CD14-positive monocyte (primary cell): ENCODE data around the gene AK9. TPM values are rescaled to one million over a fixed set of nuclear protein-coding genes. Genes with fewer than 3 reads are reported as not detected.

Source experiments
- DNase-seq, 3 donors: peaks; one replicate each; pipeline ENCODE4 v3.0.0-alpha.2; 2011 to 2022
- H2AFZ ChIP-seq: 2 replicates; pipeline ENCODE4 v1.6.0; 2012; ENCODE audit warnings: mild to moderate bottlenecking, low read depth, low read length, inconsistent platforms; ENCODE audit not compliant: insufficient read depth, poor library complexity, severe bottlenecking
- H3K27ac ChIP-seq, 2 donors: 1 replicate in 1 of 2; 2 replicates in 1 of 2; pipeline ENCODE4 v1.5.1; 2012 to 2013; ENCODE audit warnings: low read length in 2 of 2, control low read depth in 1 of 2, inconsistent platforms in 1 of 2, low read depth in 1 of 2, mild to moderate bottlenecking in 1 of 2
- H3K27me3 ChIP-seq, 2 donors: one replicate each; pipeline versions ENCODE4 v1.6.0 to v1.6.1; 2011 to 2013; ENCODE audit warnings: low read length in 2 of 2; ENCODE audit not compliant: control insufficient read depth in 2 of 2, insufficient read depth in 2 of 2
- H3K36me3 ChIP-seq, 2 donors: replicated peaks in 1 of 2; 1 replicate in 1 of 2; 2 replicates in 1 of 2; pipeline versions ENCODE4 v1.5.1 to v1.6.1; 2012 to 2013; ENCODE audit warnings: low read length in 2 of 2, control low read depth in 1 of 2, inconsistent platforms in 1 of 2, mild to moderate bottlenecking in 1 of 2; ENCODE audit not compliant: insufficient read depth in 2 of 2, control insufficient read depth in 1 of 2
- H3K4me1 ChIP-seq, 2 donors: 1 replicate in 1 of 2; 2 replicates in 1 of 2; pipeline versions ENCODE4 v1.5.1 to v1.6.1; 2012 to 2013; ENCODE audit warnings: low read length in 2 of 2, control low read depth in 1 of 2, inconsistent platforms in 1 of 2, mild to moderate bottlenecking in 1 of 2, moderate library complexity in 1 of 2; ENCODE audit not compliant: insufficient read depth in 2 of 2, control insufficient read depth in 1 of 2
- H3K4me2 ChIP-seq: replicated peaks from 2 replicates; pipeline ENCODE3; 2012; ENCODE audit warnings: low read length, moderate library complexity, mild to moderate bottlenecking; ENCODE audit not compliant: poor library complexity, severe bottlenecking; ENCODE audit errors: extremely low read depth
- H3K4me3 ChIP-seq, 3 experiments: fragments of 200-600 bp in 1 of 3; sonication (generic) in 1 of 3; replicated peaks in 1 of 3; 1 replicate in 2 of 3; 2 replicates in 1 of 3; pipeline ENCODE4 v1.5.1; 2011 to 2013; ENCODE audit warnings: low read length in 3 of 3, mild to moderate bottlenecking in 3 of 3, control low read depth in 2 of 3, low read depth in 2 of 3, inconsistent platforms in 1 of 3, moderate library complexity in 1 of 3
- H3K79me2 ChIP-seq: 2 replicates; pipeline ENCODE4 v1.6.0; 2012; ENCODE audit warnings: mild to moderate bottlenecking, control low read depth, inconsistent platforms, low read length, moderate library complexity; ENCODE audit not compliant: insufficient read depth
- H3K9ac ChIP-seq: 2 replicates; pipeline ENCODE4 v1.6.0; 2017; ENCODE audit warnings: low read length, mild to moderate bottlenecking; ENCODE audit not compliant: insufficient read depth, poor library complexity, severe bottlenecking
- H3K9me3 ChIP-seq, 2 donors: replicated peaks in 1 of 2; 1 replicate in 1 of 2; 2 replicates in 1 of 2; pipeline versions ENCODE4 v1.5.1 to v1.6.1; 2012 to 2013; ENCODE audit warnings: low read length in 2 of 2, control low read depth in 1 of 2; ENCODE audit not compliant: control insufficient read depth in 1 of 2, insufficient read depth in 1 of 2
- H4K20me1 ChIP-seq: 2 replicates; pipeline ENCODE4 v1.6.0; 2012; ENCODE audit warnings: mild to moderate bottlenecking, low read length, control low read depth, moderate library complexity; ENCODE audit not compliant: insufficient read depth
- H3K27ac Mint-ChIP-seq, 7 donors: one replicate each; pipeline ENCODE4 v1.8.0; 2020; ENCODE audit warnings: mild to moderate bottlenecking in 7 of 7, mixed read lengths in 7 of 7, moderate library complexity in 6 of 7, inconsistent platforms in 2 of 7
- H3K27me3 Mint-ChIP-seq, 3 donors: one replicate each; pipeline ENCODE4 v1.8.0; 2021 to 2022; ENCODE audit warnings: low read depth in 3 of 3, mild to moderate bottlenecking in 3 of 3, mixed read lengths in 3 of 3, moderate library complexity in 3 of 3, inconsistent platforms in 1 of 3
- H3K36me3 Mint-ChIP-seq, 2 donors: one replicate each; pipeline ENCODE4 v1.8.0; 2020; ENCODE audit warnings: mixed read lengths in 2 of 2, inconsistent platforms in 1 of 2, mild to moderate bottlenecking in 1 of 2
- H3K4me1 Mint-ChIP-seq: one replicate; pipeline ENCODE4 v1.8.0; 2020; ENCODE audit warnings: mild to moderate bottlenecking, mixed read lengths
- H3K4me3 Mint-ChIP-seq, 2 donors: one replicate each; pipeline ENCODE4 v1.8.0; 2020; ENCODE audit warnings: mild to moderate bottlenecking in 2 of 2, mixed read lengths in 2 of 2, moderate library complexity in 1 of 2
- H3K9me3 Mint-ChIP-seq, 7 donors: one replicate each; pipeline ENCODE4 v1.8.0; 2020 to 2022; ENCODE audit warnings: mixed read lengths in 7 of 7, mild to moderate bottlenecking in 6 of 7, moderate library complexity in 6 of 7, inconsistent platforms in 2 of 7
- CTCF ChIP-seq: fragments of 200-600 bp; IDR thresholded peaks from one replicate; pipeline ENCODE4 v1.8.0; 2022; ENCODE audit warnings: antibody characterized with exemption, mild to moderate bottlenecking
- WGBS: methylation state at CpG from one replicate; pipeline ENCODE4 v1.1.5; 2013; ENCODE audit warnings: missing lambda C conversion rate; ENCODE audit not compliant: insufficient coverage; 5-methylcytosine and 5-hydroxymethylcytosine counted together
- intact Hi-C, 2 donors: fragments of 100-400 bp; cut with micrococcal nuclease; formaldehyde crosslinking; loops; one replicate each; pipeline versions ENCODE4 v1.15.0 to v1.15.1; 2023
- polyA plus RNA-seq, 3 donors: library from polyadenylated mRNA; depleted of rRNA in 1 of 3; unstranded in 2 of 3; stranded (reverse) in 1 of 3; fragments of 300-500 nt in 2 of 3; fragments of >200 nt in 1 of 3; fragmentation: Illumina TruSeq in 2 of 3; gene quantifications; 1 replicate in 2 of 3; 2 replicates in 1 of 3; pipeline ENCODE4 v1.2.3, GENCODE V29; 2012 to 2021

Gene AK9
- polyA plus RNA-seq, 3 donors: 2.6 to 3.1 (median 2.8) TPM

GRCh38 chr6:109478222-109478805 is 212.7 kb downstream of the AK9 start:
- no peak overlapping the region for H3K9ac ChIP-seq
- H3K9me3 Mint-ChIP-seq: no peaks in the 10 kb centered on the region
- no peak overlapping the region for H3K4me3 ChIP-seq
- H3K4me3 Mint-ChIP-seq: peak overlapping the region in 1 of 2 donors; percentile 56
- no peak overlapping the region for H3K4me2 ChIP-seq
- 71% methylated on average over 1 of the region's 9 CpGs for WGBS
- H2AFZ ChIP-seq: no peak overlapping the region
- H3K27ac ChIP-seq: peak overlapping the region in 1 of 2 donors; percentile 43
- no peaks in the 10 kb centered on the region for H3K9me3 ChIP-seq
- peaks cover 33 to 70% of the 10 kb centered on the region in 2 donors for H3K36me3 ChIP-seq
- no peaks in the 10 kb centered on the region for H3K27me3 Mint-ChIP-seq
- H3K27me3 ChIP-seq: no peaks in the 10 kb centered on the region
- H3K4me1 ChIP-seq: peaks cover 31 to 41% of the 10 kb centered on the region in 2 donors
- H3K36me3 Mint-ChIP-seq: peaks cover 65 to 71% of the 10 kb centered on the region in 2 donors
- peak overlapping the region in 6 of 7 donors; percentile 9 to 71 (median 47) for H3K27ac Mint-ChIP-seq
- no peak for TF ChIP-seq CTCF
- peaks cover 31% of the 10 kb centered on the region for H4K20me1 ChIP-seq
- intact Hi-C loops: no loop called here
- DNase-seq: no peak
- H3K79me2 ChIP-seq: peaks cover 66% of the 10 kb centered on the region
- peaks cover 49% of the 10 kb centered on the region for H3K4me1 Mint-ChIP-seq

- peaks cover 65% of the 10 kb centered on the region for H3K79me2 ChIP-seq
- peaks cover 31% of the 10 kb centered on the region for H4K20me1 ChIP-seq
- DNase-seq: no peak
- Mint-ChIP-seq H3K27me3 (no peaks in the 10 kb centered on the region), H3K4me1 (peaks cover 52% of the 10 kb centered on the region), H3K36me3 (peaks cover 71 to 77% of the 10 kb centered on the region in 2 donors), H3K9me3 (no peaks in the 10 kb centered on the region), H3K27ac (peak overlapping the region in 4 of 7 donors; percentile 44 to 77 (median 66)), H3K4me3 (no peak overlapping the region)
- TF ChIP-seq CTCF: no peak
- H3K27me3 ChIP-seq: no peaks in the 10 kb centered on the region
- H3K4me3 ChIP-seq: no peak overlapping the region
- no peaks in the 10 kb centered on the region for H3K9me3 ChIP-seq
- intact Hi-C loops: no loop called here
- H3K4me1 ChIP-seq: peaks cover 31 to 40% of the 10 kb centered on the region in 2 donors
- H3K9ac ChIP-seq: peak overlapping the region; percentile 4
- H2AFZ ChIP-seq: no peak overlapping the region
- 100% methylated on average over 2 of the region's 2 CpGs for WGBS
- H3K36me3 ChIP-seq: peaks cover 39 to 76% of the 10 kb centered on the region in 2 donors
- peak overlapping the region in 1 of 2 donors; percentile 43 for H3K27ac ChIP-seq
- no peak overlapping the region for H3K4me2 ChIP-seq
These were observed 213.3 kb downstream of the AK9 start for GRCh38 chr6:109477725-109478124.
